ENCODE results near the gene POLR2E.
A peak's percentile ranks its signal among the peaks of the same experiment; 100 is the strongest.

The POLR2E gene

DNA sequence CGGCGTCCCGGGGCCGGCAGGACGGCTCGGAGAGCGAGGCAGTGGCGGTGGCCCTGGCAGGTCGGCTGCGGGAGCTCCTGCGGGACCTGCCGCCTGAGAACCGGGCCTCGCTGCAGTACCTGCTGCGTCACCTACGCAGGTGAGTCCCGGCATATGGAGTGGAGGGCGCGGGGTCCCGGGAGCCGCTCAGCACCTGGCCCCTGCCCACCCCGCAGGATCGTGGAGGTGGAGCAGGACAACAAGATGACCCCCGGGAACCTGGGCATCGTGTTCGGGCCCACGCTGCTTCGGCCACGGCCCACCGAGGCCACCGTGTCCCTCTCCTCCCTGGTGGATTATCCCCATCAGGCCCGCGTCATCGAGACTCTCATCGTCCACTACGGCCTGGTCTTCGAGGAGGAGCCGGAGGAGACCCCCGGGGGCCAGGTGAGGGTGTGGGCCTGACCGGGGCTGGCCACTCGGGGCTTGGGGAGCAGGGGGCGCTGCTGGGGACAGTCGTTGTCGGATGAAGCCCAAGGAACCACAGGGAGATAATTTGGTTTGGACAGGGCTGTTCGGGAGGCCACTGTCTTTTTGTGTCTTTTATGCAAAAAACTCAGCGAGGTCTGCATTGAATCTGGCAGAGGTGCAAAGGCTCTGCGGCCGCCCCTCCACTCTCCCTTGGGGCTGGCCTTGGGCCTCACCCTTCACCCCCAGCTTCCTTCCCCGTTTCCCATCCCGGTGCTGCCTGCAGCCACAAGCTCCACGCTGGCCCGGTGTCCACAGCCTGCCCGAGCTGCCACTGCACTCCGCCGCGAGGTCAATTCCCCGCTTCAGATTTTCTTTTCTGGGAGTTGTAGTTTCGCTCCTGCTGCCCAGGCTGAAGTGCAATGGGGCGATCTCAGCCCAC lies 12.0 kb downstream of the POLR2E start:
- Histone ChIP-seq H3K36me3 (ENCODE audit: control insufficient read depth, insufficient read depth, low read length) (peaks cover 6% of the 10 kb centered on the region), H3K4me1 (ENCODE audit: control insufficient read depth, insufficient read depth, low read length) (no peaks in the 10 kb centered on the region), H3K27me3 (ENCODE audit: control insufficient read depth, insufficient read depth, low read length) (no peaks in the 10 kb centered on the region), H3K4me3 (ENCODE audit: low read length) (peak overlapping the region; percentile 44), H3K9ac (ENCODE audit: low read length) (no peak overlapping the region), H3K27ac (ENCODE audit: low read depth, low read length) (no peak overlapping the region)

DNA sequence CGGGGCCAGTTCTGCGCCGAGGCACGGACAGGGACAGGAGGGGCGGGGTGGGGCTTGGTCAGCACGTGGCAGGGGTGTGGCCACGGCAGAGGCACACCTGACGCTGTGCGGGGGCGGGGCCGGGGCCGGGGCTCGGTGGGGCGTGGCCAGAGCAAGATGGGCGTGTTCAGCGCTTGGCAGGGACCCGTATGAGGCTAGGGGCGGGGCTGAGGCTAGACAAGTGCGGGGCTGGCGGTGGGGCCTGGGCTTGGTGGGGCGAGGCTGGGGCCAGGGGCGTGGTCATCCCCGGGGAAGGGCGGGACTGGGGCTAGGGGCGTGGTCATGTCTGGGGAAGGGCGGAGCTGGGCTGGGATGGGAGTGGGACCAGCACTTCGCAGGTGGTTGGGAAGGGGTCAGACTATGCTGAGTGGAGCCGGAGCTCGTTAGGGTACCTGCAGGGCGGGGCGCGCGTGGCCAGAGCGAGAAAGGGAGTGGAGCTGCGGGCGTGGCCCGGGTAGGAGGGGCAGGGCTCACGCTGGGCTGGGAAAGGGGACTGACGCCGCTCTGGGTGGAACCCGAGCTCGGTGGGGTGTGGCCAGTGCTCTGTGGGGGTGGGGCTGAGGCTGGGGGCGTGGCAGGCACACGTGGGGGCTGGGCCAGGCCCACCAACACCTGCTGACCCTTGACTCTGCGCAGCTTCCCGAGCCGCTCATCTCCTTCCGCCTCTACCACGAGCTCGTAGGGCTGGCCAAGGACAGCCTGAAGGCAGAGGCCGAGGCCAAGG lies 12.8 kb downstream of the POLR2E start:
- Histone ChIP-seq H3K27ac (ENCODE audit: low read depth, low read length) (no peak overlapping the region), H3K4me1 (ENCODE audit: control insufficient read depth, insufficient read depth, low read length) (no peaks in the 10 kb centered on the region), H3K36me3 (ENCODE audit: control insufficient read depth, insufficient read depth, low read length) (peaks cover 2% of the 10 kb centered on the region), H3K9ac (ENCODE audit: low read length) (no peak overlapping the region), H3K4me3 (ENCODE audit: low read length) (peak overlapping the region; percentile 44), H3K27me3 (ENCODE audit: control insufficient read depth, insufficient read depth, low read length) (no peaks in the 10 kb centered on the region)

DNA sequence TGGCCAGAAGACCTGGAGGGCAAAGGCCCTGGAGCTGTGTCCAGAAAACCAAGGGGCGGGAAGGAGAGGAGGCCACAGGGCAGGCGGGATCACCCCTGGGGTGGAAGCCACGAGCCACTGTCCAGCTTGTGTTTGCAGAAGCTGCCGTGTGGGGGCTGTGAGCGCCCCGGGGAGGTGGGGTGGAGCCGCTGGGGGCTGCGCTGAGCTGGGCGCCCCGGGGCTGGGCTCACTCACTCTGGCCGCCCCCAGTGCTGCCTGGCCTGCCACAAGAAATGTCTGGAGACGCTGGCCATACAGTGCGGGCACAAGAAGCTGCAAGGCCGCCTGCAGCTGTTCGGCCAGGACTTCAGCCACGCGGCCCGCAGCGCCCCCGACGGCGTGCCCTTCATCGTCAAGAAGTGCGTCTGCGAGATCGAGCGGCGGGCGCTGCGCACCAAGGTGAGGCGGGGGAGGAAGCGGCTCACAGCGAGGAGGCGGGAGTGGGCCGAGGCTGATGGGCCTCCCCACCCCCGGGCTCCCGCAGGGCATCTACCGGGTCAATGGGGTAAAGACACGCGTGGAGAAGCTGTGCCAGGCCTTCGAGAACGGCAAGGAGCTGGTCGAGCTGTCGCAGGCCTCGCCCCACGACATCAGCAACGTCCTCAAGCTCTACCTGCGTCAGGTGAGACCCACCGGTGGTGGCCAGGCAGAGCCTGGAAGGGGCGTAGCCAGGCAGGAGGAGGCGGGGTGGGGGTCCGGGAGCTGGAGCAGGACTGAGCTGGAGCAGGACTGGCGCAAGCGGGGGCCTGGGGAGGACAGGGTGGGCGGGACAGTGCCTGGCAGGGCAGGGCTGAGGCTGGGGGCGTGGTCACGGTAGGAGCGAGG lies 13.6 kb downstream of the POLR2E start:
- H3K4me3 ChIP-seq (ENCODE audit: low read length) = peak overlapping the region; percentile 44
- H3K4me1 ChIP-seq (ENCODE audit: control insufficient read depth, insufficient read depth, low read length) = no peaks in the 10 kb centered on the region
- H3K27me3 ChIP-seq (ENCODE audit: control insufficient read depth, insufficient read depth, low read length) = no peaks in the 10 kb centered on the region
- H3K27ac ChIP-seq (ENCODE audit: low read depth, low read length) = no peak overlapping the region
- peaks cover 2% of the 10 kb centered on the region for H3K36me3 ChIP-seq (ENCODE audit: control insufficient read depth, insufficient read depth, low read length)
- no peak overlapping the region for H3K9ac ChIP-seq (ENCODE audit: low read length)

DNA sequence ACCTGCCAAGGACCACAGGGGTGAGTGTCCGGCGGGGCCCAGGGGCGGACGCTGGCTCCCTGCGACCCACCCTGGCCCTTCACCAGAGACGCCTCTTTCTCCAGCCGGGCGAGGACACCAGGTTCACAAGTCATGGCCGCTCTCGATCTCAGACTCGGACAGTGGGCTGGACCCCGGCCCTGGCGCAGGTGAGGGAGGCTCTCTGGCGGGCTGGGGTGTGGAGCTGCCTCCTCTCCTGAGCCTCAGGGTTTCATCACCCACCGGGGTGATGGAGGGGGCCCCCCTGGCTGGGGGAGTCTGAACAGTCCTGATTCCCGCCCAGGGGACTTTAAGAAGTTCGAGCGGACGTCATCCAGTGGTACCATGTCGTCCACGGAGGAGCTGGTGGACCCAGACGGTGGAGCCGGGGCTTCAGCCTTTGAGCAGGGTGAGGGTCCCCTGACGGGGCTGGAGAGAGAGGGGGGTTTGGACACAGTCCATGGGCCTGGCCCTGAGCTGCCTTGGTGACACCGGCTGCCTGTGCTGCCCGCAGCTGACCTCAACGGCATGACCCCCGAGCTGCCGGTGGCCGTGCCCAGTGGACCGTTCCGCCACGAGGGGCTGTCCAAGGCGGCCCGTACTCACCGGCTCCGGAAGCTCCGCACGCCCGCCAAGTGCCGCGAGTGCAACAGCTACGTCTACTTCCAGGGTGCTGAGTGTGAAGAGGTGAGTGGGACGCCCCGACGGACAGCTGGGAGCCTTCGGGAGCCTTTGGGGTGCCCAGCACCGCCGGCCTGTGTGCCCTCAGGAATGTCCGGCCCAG lies 14.6 kb downstream of the POLR2E start:
- Histone ChIP-seq H3K36me3 (ENCODE audit: control insufficient read depth, insufficient read depth, low read length) (peaks cover 2% of the 10 kb centered on the region), H3K27ac (ENCODE audit: low read depth, low read length) (no peak overlapping the region), H3K27me3 (ENCODE audit: control insufficient read depth, insufficient read depth, low read length) (no peaks in the 10 kb centered on the region), H3K4me3 (ENCODE audit: low read length) (no peak overlapping the region), H3K9ac (ENCODE audit: low read length) (no peak overlapping the region), H3K4me1 (ENCODE audit: control insufficient read depth, insufficient read depth, low read length) (no peaks in the 10 kb centered on the region)

DNA sequence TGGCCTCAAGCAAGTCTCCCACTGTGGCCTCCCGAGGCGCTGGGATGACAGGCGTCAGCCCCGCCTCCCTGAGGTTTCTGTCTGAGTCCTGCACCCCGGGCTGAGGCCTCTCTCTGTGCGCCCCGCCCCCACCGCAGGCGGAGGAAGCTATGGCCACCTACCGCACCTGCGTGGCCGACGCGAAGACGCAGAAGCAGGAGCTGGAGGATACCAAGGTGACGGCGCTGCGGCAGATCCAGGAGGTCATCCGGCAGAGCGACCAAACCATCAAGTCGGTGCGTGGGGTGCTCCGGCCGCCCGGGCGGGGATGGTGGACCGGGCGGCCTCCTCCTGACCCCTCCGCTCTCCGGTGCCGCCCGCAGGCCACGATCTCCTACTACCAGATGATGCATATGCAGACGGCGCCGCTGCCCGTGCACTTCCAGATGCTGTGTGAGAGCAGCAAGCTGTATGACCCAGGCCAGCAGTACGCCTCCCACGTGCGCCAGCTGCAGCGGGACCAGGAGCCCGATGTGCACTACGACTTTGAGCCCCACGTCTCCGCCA lies 15.5 kb downstream of the POLR2E start:
- Histone ChIP-seq H3K9ac (ENCODE audit: low read length) (no peak overlapping the region), H3K36me3 (ENCODE audit: control insufficient read depth, insufficient read depth, low read length) (peaks cover 2% of the 10 kb centered on the region), H3K27me3 (ENCODE audit: control insufficient read depth, insufficient read depth, low read length) (no peaks in the 10 kb centered on the region), H3K27ac (ENCODE audit: low read depth, low read length) (no peak overlapping the region), H3K4me1 (ENCODE audit: control insufficient read depth, insufficient read depth, low read length) (no peaks in the 10 kb centered on the region), H3K4me3 (ENCODE audit: low read length) (no peak overlapping the region)

DNA sequence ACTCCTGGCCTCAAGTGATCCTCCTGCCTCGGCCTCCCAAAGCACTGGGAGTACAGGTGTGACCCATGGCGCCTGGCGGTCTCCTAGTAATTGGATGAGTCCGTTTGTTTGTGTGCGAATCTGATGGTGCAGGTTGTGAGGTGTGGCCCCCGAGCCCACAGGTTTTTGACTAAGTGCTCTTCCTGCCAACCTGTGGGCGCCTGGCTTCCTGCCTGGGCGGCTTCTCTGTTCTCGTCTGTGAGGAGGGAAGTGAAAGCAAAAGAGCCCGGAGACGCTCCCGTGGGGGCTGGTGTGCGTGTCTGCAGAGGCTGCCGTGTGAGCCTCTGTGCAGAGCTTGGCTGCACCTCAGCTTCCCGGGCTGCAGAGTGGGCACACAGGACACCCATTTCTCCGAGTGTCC lies 18.2 kb downstream of the POLR2E start:
- H3K4me1 ChIP-seq (ENCODE audit: control insufficient read depth, insufficient read depth, low read length) = no peaks in the 10 kb centered on the region
- no peak overlapping the region for H3K27ac ChIP-seq (ENCODE audit: low read depth, low read length)
- no peak overlapping the region for H3K4me3 ChIP-seq (ENCODE audit: low read length)
- no peak overlapping the region for H3K9ac ChIP-seq (ENCODE audit: low read length)
- peaks cover 2% of the 10 kb centered on the region for H3K36me3 ChIP-seq (ENCODE audit: control insufficient read depth, insufficient read depth, low read length)
- H3K27me3 ChIP-seq (ENCODE audit: control insufficient read depth, insufficient read depth, low read length) = peaks cover 11% of the 10 kb centered on the region

DNA sequence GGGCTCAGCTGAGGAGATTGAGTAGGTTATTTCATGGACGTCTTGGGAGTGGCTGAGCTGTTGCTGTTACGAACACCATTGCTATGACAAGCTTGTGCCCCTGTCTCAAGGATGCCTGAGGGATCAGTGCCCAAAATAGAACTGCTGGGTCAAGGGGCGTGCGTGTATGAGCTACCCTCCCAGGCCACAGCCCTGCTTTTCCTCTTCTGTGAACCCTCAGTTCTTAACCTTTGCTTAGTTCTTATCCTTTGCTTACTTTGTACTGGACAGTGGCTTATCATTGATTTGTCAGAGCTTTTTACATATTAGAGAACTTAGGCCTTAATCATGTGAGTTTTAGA lies 19.2 kb downstream of the POLR2E start:
- Histone ChIP-seq H3K9ac (ENCODE audit: low read length) (no peak overlapping the region), H3K27ac (ENCODE audit: low read depth, low read length) (no peak overlapping the region), H3K27me3 (ENCODE audit: control insufficient read depth, insufficient read depth, low read length) (peaks cover 11% of the 10 kb centered on the region), H3K4me3 (ENCODE audit: low read length) (no peak overlapping the region), H3K4me1 (ENCODE audit: control insufficient read depth, insufficient read depth, low read length) (no peaks in the 10 kb centered on the region), H3K36me3 (ENCODE audit: control insufficient read depth, insufficient read depth, low read length) (no peaks in the 10 kb centered on the region)

DNA sequence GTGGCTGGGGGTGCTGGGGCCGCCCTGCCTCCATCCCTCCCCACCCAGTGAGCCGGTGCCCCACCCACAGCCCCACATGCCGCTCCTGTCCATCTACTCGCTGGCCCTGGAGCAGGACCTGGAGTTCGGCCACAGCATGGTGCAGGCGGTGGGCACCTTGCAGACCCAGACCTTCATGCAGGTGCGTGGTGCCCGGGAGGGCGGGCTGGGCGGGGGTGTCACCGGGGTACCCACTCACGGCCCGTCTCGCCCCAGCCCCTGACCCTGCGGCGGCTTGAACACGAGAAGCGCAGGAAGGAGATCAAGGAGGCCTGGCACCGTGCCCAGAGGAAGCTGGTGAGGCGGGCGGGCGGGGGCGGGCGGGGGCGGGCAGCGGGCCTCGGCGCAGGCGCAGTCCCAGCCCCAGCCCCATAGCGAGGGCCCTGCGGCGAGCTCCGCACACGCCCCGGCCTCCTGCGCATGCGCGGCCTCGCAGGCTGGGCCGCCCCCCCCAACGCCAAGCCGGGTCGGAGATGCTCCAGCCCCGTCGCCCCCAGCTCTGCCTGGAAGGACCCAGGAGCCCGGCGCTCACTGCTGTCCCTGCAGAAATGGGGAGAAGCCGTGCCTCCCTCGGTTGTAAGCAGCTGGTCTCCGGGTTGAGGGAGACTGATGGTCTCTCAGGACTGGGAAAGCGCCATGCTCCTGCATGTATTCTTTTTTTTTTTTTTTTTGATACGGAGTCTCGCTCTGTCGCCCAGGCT lies 20.5 kb downstream of the POLR2E start:
- Histone ChIP-seq H3K27me3 (ENCODE audit: control insufficient read depth, insufficient read depth, low read length) (peaks cover 11% of the 10 kb centered on the region), H3K27ac (ENCODE audit: low read depth, low read length) (no peak overlapping the region), H3K4me3 (ENCODE audit: low read length) (peak overlapping the region; percentile 37), H3K9ac (ENCODE audit: low read length) (no peak overlapping the region), H3K36me3 (ENCODE audit: control insufficient read depth, insufficient read depth, low read length) (no peaks in the 10 kb centered on the region), H3K4me1 (ENCODE audit: control insufficient read depth, insufficient read depth, low read length) (no peaks in the 10 kb centered on the region)

DNA sequence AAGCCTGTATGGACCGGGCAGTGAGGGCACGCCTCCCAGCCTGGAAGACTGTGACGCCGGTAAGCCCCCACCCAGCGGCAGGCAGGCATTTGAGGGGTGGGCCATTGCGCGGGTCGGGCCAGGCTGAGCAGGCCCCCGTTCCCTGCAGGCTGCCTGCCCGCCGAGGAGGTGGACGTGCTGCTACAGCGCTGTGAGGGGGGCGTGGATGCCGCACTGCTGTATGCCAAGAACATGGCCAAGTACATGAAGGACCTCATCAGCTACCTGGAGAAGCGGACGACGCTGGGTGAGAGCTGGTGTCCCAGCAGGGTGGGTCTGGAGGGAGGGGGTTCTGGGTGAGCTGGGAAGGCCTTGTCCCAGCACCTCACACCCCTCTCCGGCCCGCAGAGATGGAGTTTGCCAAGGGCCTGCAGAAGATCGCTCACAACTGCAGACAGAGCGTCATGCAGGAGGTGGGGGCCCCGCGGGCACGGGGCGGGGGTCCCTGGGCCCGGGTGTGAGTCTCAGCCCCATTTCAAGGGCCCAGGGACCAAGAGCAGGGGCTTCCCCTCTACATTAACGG lies 21.1 kb downstream of the POLR2E start:
- Histone ChIP-seq H3K27ac (ENCODE audit: low read depth, low read length) (no peak overlapping the region), H3K27me3 (ENCODE audit: control insufficient read depth, insufficient read depth, low read length) (peaks cover 14% of the 10 kb centered on the region), H3K9ac (ENCODE audit: low read length) (no peak overlapping the region), H3K4me1 (ENCODE audit: control insufficient read depth, insufficient read depth, low read length) (no peaks in the 10 kb centered on the region), H3K4me3 (ENCODE audit: low read length) (no peak overlapping the region), H3K36me3 (ENCODE audit: control insufficient read depth, insufficient read depth, low read length) (no peaks in the 10 kb centered on the region)

DNA sequence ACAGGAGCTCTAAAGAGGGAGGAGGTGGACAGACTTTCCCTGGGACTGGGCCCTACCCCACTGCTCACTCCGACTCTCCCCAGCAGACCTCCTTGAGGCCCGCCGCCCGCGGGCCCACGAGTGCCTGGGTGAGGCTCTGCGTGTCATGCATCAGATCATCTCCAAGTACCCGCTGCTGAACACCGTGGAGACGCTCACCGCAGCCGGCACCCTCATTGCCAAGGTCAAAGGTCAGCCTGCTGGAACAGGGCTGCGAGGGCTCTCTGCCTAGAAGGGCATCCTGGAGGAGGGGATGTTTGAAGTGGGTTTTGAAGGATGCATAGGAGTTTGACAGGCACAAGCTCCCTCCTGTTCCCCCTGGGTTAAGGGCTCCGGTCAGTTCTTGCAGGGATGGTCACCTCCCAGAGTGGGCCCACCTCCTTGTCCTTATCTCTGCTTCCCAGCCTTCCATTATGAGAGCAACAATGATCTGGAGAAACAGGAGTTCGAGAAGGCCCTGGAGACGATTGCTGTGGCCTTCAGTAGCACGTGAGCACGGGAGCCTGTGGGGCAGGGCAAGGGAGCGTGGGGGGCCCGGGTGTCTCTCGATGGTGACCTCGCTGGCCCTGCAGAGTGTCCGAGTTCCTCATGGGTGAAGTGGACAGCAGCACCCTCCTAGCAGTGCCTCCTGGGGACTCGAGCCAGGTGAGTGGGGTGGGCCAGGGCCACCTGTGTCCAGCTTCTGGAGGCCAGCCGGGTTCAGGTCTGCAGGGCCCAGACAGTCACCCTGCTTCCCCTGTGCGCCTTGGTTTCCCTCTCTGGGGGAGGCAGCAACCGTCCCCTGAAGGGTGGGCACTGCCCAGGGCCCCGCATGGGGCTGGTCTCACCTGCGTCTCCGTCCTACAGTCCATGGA lies 21.9 kb downstream of the POLR2E start:
- Histone ChIP-seq H3K4me3 (ENCODE audit: low read length) (no peak overlapping the region), H3K27me3 (ENCODE audit: control insufficient read depth, insufficient read depth, low read length) (peaks cover 14% of the 10 kb centered on the region), H3K4me1 (ENCODE audit: control insufficient read depth, insufficient read depth, low read length) (no peaks in the 10 kb centered on the region), H3K27ac (ENCODE audit: low read depth, low read length) (no peak overlapping the region), H3K9ac (ENCODE audit: low read length) (no peak overlapping the region), H3K36me3 (ENCODE audit: control insufficient read depth, insufficient read depth, low read length) (no peaks in the 10 kb centered on the region)

Measured in rectal smooth muscle tissue (tissue), 1 donor.